ENCODE data around the gene CNTNAP2.
A peak's percentile ranks its signal among the peaks of the same experiment; 100 is the strongest.

CNTNAP2 gene

DNA sequence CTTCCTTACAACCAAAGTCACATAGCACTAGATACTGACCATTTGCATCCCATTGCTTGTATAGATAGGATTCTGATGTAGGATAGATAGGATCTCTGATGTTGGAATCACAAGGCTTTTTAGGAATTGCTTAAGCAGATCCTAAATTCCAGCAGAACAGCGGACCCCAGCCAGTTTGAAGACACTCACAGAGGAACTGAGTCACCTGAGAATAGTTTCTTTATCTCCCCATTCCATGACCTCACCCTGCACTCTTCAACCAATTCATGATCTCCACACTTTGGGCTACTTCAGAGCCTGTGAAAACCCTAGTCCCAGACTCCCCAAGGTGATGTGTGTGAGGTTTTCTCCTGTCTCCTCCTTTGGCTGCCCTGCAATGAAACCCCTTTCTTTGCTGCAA lies 179.4 kb downstream of the CNTNAP2 start:
- no peak for DNase-seq (ENCODE audit: low read depth)

DNA sequence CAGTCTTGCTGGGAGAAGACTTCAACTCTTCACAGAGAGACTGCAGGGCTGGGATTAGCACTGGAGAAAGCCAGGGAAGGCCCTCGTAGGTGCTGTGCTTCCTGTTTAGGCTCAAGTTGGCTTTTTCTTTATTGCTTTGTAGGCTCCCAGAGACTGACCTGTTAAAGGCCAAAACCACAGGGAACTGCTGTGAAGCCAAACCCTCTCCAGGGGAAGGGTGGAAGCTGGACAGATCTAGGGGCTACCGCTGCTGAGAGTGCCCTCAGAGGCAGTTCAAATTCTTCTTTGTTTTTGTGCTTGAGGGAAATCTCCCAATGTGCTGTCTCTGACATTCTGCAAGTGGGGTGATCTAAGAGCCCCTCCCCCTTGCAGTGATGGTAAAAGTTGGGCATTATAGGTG lies 198.4 kb downstream of the CNTNAP2 start:
- DNase-seq (ENCODE audit: low read depth), result no peak

DNA sequence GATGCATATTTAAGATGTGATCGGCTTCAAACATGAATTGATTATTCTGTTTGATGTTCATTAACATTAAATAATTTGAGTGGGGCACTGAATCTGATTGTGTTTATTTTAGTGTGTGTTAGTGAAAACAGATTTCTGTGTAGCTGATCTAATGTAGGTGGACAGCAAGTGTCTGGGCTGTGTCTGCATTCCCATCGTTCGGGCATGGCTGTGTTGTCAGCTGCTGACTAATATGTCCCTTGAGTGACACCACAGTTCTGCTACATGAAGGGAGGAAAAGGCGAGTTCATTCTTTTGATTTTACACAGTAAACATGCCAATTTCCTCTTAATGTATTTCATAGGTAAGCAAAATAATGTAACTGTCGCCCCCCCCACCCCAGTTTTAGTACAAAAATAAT lies 203.0 kb downstream of the CNTNAP2 start:
- no peak for DNase-seq (ENCODE audit: low read depth)

DNA sequence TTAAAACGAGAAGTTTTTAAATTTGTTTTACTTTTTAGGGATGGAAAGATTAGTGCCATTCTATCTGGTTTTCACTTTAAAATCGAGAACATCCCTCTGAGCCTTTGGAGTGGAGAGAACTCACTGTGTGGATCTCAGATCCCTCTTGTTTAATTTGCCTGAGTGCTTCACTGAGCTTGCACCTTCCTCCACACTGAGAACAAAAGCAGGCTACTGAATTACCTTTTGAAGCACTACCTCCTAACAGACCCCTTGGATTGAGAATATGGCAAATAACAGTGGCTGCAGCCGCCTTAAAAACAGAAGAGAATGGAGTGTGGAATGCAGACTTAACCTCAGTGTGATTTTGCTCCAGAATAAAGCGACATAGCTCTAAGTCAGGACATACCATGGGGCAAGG lies 204.7 kb downstream of the CNTNAP2 start:
- DNase-seq (ENCODE audit: low read depth), result no peak

DNA sequence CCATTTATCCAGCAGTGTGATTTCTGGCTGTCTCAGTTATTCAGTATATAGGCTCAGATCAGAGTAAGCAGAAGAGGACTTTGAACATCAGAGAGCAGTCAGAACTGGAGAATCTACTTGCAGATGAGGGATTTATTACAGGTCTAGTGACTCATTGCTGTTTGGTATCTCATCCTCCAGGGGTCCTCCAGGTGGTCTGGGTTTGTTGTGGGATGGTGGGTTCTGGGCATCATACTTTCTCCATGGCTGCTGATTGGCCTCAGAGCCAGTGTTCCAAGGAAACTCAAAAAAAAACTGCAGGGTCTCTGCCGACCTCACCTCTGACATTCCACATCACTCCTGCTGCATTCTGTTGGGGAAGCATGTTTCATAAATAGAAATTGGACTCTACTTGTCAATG lies 214.8 kb downstream of the CNTNAP2 start:
- no peak for DNase-seq (ENCODE audit: low read depth)

DNA sequence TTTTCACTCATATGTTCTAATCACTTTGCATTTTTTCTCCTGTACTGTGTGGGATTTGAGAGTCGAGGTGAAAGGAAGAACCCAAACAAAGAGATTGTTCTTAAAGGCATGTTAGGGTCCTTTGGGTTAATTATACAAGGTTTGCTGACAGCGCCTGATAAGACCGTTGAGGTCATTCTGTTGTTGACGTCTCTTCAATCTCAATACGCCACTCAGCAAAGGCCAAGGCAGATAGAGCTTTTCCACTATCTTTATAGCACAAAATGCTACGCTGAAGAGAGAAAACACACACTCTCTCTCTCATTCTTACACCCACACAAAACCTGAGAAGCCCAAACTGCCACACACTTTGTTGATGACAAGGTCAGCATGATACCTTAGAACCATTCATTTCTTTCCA lies 228.7 kb downstream of the CNTNAP2 start:
- no peak for DNase-seq (ENCODE audit: low read depth)

DNA sequence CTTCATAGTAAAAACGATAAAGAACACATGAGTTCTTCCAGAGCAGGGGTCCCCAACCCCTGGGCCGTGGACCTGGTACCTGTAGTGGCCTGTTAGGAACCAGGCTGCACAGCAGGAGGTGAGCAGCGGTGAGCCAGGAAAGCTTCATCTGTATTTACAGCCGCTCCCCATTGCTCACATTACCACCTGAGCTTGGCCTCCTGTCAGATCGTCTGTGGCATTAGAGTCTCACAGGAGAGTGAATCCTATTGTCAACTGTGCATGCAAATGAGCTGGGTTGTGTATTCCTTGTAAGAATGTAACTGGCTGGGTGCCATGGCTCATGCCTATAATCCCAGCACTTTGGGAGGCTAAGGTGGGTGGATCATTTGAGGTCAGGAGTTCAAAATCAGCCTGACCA lies 229.5 kb downstream of the CNTNAP2 start:
- DNase-seq (ENCODE audit: low read depth), result no peak

DNA sequence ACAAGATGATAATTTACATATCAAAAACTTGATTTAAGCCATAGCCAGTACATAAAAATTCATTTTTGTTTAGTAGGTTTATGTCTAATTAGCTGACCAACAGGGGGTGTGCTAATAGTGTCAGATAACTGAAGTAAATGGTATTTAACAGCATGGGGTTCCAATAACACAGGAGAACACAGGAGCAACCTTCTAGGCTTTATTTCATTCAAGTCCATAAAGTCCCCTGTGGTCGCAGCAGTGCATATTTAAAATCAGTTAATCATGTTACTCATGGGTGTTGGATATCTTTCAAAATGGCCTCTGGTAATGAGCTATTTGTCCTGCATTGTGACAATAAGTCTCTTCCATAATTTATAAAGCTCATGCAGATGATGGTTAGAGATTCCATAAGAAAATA lies 238.6 kb downstream of the CNTNAP2 start:
- DNase-seq (ENCODE audit: low read depth), result no peak

DNA sequence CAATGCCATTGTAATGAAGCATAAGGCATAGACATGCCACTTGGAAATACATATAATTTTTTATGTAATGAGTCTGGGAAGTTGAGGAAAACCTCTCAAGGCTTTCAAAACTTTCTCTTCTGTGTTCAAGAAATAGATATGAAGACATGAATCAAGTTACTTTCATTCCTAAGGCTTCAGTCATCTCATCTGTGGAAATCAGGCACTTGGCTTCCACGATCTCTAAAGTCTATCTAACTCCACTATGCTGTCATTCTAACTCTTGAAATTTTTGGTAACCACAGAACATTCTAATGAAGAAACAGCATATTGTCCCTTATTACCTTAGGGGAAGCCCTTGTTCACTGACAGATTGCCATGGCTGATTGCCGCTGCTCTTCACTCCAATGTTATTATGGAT lies 242.6 kb downstream of the CNTNAP2 start:
- DNase-seq (ENCODE audit: low read depth), result no peak

DNA sequence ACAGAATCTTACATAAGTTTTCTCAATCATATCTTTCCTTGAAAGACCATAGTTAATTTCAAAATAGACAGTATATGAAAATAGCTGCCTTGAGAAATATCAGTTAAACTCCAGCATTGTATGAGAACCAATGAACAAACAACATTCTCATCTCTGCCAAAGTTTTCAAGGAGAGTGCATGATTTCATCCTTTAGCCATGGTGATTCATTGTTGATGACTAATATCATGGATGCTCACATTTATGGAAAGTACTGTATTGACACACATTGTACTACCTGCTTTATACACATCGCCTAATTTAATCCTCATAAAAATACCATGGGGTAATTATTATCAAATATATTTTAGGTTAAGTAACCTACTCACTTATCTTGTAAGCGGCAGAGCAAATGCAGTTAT lies 250.3 kb downstream of the CNTNAP2 start:
- peak; percentile 11 for DNase-seq (ENCODE audit: low read depth)

DNA sequence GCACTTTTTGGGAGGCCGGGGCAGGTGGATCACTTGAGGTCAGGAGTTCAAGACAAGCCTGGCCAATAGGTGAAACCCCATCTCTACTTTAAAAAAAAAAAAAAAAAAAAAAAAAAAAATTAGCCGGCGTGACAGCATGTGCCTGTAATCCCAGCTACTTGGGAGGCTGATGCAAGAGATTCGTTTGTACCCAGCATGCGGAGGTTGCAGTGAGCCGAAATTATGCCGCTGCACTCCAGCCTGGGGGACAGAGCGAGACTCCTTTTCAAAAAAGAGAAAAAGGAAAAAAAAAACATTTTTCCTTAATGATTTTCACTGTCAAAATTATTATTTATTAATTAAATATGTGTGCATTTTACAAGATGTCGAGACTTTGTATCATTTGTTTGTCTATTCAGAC lies 253.6 kb downstream of the CNTNAP2 start:
- no peak for DNase-seq (ENCODE audit: low read depth)

DNA sequence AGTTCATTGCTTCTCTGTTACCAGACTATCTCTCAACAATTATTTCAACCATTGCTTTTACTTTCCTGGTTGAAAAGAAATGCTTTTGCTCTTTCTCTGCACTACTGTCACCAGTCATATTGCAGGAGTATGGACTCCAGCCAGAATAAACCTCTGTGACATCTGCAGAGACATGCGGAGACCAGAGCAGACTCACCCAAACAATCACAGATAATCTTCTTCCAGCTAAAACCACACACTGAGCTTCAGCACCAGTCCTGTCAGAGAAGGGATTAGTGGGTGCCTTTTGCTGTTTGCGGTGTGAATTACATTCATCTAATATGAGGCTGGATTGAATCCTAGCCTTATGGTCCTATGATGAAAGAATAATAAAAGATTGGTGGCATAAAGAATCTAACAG lies 258.6 kb downstream of the CNTNAP2 start:
- DNase-seq (ENCODE audit: low read depth), result no peak

DNA sequence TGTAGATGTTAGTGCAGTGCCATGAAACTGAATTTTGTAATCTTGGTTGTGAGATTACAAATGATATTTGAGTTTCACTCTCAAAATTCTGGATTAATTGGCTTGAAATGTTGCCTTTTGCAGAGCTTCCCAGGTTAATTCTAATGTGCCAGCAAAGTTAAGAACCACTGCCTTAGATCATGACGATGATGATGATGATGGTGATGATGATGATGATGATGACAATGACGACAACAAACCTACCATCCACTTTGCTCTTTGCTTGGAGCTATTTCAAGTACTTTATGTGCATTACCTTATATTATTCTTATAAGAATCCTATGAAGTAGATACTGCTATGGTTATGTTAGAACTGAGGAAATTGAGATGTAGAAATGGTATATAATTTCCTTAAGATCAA lies 261.6 kb downstream of the CNTNAP2 start:
- DNase-seq (ENCODE audit: low read depth), result no peak

DNA sequence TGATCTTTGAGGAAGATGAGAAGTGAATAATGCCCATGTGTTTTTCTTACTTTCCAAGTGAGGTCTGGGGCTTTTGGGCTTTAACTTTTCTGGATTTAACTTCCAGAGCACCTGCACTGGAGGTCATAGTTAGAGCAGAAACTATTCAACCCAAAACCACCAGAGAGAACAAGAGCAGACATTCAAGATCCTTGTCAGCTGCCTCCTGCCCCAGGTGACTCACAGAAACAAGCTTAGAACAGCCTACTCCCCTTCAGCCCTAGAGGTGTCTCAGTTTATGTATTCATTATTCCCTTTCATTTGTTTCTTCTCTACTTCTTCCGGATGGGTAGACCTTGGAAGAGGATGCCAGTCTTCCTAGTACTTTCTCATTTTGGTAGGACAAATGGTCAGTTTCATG lies 270.5 kb downstream of the CNTNAP2 start:
- DNase-seq (ENCODE audit: low read depth), result no peak

DNA sequence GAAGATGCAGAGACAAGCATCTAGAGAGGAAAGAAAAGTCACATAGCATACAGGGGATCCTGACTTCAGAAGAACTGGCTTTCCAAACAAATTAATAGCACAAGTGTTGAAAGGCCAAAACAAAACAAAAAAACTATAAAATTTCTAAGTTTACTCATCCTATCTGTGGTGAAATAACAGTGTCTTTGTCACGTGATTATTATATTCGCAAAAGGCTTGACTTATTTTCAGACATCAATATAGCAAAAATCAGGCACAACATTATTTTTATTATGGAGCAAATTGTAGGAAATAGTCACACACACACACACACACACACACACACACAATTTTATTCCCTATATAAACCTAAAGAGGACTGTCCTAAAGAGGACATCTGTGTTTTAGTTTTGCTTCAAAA lies 272.3 kb downstream of the CNTNAP2 start:
- no peak for DNase-seq (ENCODE audit: low read depth)

DNA sequence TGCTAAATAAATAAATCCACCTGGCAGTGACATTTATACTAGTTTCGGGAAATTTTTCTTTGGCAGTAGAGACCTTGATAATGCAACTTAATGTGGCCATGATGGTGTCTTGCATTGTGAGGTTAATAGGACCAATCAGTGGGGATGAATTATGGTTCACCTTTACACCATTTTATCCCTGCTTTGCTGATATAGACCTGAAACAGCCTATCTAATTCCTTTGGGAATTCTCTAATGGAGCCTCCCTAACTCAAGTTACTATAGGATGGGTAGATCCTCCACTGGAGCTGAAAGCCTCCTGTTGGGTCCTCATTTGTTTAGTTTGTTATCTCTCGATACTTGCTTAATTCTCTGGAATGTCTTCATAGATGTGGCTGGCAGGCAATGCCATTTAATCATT lies 276.7 kb downstream of the CNTNAP2 start:
- no peak for DNase-seq (ENCODE audit: low read depth)

DNA sequence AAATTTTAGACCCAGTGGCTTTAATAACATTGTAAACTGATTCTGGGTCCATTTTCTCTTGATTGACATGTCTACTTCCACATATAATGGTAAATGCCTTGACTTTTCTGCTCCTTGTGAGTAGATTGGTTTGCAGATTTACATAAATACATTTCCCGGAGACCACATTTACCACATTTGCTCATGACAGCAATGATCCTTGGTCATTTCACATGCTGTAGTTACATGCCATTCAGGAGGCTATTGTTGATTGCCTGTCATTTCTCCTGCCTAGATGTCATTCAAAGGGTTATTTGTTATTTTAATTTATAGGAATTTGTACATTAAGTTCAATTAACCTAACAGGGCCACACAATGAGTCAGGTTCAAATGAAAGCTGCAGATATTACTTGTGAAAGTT lies 280.5 kb downstream of the CNTNAP2 start:
- no peak for DNase-seq (ENCODE audit: low read depth)

DNA sequence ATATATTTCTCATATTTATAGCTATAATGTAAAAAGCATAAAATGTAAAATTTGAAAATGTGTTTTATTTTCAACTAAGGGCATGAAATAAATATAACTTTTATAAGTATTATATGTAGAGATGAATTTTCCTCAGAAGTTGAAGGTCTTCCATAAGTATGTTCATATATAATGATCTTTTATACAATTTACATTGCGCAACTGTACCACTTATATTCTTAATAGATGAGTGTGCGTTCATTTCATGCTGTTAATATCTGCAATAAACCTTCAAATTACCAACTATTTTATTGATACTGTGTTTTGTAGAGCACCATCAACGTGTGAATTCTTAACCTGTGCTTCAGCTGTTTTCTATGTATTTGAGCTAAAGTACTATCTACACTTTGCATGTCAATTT lies 285.3 kb downstream of the CNTNAP2 start:
- DNase-seq (ENCODE audit: low read depth), result no peak

DNA sequence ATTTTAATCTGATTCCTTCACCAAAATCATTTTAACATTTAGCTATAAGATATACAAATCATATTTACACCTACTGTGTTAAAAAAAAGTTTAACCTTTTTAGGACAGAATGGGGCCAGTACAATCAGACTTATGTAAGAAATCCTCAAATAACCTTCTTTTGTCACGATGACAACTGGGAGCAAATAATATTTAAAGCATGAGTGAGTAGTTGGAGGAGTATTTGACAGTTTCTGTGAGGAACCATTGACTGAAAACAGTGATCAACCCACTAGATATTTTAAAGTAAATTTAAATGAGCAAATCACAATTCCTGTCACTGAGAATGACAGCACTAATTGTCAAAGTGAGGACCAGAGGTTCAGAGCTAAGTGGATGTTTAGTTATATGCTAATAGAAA lies 289.1 kb downstream of the CNTNAP2 start:
- no peak for DNase-seq (ENCODE audit: low read depth)

DNA sequence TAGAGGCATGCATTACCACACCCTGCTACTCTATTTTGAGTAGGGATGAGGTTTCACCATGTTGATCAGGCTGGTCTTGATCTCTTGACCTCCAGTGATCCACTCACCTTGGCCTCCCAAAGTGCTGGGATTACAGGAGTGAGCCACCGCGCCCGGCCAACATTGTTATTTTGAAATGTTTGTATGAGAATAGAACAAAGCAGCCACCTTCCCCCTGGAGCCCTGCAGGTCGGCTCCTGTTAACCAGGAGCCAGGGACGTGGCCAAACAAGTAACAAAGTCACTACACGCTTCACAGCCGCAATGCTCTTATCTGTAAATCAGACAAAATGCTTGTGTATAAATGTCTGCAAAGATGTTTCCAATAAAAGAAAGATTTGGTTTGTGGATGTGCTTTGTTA lies 295.4 kb downstream of the CNTNAP2 start:
- DNase-seq (ENCODE audit: low read depth), result no peak

DNA sequence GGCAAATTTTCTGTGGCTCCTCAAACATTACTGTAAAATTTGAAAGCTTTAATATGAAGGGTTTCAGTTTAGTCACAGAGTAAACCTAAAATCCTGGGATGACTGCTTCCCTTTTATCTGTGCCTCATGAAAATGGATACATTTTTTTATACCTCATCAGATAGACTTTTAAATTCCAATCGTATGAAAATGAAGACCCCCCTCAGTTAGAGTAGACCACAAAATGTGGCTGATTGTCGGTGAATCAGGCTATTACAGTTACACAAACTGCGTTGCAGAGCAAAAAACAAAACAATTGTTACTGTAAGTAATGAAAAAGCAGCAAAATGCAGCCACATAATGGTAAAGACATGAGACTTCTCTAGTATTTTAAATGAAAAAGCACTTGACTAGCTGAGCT lies 296.2 kb downstream of the CNTNAP2 start:
- DNase-seq (ENCODE audit: low read depth), result no peak

DNA sequence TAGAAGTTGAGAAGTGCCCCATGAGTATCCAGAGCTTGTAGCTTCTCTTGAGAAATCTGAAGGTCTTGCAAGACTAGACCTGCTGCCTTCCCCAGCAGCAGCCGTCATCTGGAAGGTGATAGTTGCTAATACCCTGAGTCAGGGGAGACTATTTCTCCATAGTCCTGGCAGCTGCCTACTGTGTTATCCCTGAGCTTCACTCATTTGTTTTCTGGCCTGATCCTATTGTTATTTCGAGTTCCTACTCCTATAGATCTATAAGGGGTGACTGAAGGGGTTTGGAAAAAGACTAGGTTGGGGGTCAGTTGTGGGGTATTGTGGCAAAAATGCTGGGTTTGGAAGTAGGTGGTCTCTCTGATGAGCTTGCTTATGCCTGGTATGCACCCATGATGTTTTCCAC lies 297.8 kb downstream of the CNTNAP2 start:
- no peak for DNase-seq (ENCODE audit: low read depth)

DNA sequence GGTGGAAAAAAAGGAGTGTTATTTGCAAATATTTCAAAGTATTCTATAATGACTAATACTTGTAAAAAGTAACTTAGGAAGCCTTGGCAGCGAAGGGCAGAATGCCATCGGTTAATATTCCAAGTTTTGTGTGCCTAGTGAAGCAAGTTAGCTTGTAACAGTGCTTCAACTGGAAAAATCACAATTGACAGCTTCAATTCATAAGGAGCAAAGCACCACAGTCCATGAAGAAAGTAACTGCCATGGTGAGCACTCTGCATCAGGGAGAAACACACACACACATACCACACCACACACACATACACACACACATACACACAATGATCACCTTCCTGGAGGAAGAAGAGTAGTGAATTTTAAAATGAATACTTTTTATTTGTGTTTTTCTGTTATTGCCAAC lies 298.3 kb downstream of the CNTNAP2 start:
- DNase-seq (ENCODE audit: low read depth), result no peak

DNA sequence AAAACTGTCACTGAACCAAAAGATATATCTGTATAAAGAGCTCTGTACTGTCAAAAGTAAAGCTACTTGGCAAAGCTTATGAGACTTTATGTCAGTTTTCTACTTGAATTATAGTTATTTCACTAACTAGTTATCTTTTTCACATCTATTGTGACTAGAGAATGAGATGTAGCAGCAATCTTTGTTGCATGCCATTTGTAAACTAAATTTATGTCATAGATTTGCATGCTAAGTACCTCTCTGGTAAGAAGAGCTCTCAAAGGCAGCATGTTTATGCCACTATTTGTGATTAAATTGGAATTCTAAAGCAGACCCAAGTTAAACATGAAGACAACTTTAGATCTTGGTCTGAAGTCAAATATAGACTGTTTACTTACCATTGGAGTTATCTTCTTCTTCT lies 300.6 kb downstream of the CNTNAP2 start:
- no peak for DNase-seq (ENCODE audit: low read depth)

DNA sequence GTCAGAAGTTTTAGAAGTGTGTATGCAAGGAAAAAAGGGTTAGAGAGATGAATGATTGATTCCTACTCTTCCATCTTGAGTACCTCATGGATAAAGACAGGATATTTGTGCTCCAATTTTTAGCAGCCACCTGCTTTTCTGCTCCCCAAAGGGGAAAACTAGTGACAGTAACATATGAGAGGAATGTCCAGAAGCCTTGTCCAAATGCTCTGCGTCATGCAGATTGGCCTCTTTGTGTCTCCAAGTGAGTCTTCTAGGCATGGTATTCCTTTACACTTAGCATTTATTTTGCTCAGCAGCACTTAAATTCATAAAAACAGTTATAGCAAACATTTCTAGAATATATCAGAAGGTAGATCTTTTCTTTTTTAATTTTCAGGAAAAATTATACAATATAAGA lies 306.8 kb downstream of the CNTNAP2 start:
- DNase-seq (ENCODE audit: low read depth), result no peak

DNA sequence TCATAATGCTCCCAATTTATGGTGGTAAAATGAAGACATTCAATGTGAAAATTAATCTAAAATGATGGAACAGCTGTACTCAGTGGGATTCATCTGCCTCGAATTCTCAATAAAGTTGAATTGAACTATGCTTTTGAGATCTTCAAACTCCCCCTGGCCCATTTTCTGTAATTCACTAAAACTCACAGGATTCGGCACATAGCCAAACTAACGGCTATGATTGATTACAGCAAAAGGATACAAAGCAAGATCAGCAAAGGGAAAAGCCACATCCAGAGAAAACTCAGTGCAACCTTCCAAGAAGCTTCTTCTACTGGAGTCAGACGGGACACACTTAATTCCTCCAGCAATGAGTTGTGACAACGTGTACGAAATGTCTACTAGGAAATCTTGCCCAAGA lies 307.5 kb downstream of the CNTNAP2 start:
- no peak for DNase-seq (ENCODE audit: low read depth)
